Type B pancreatic cell (in vitro differentiated cells): ENCODE results near the gene DEXI. TPM values are rescaled to one million over a fixed set of nuclear protein-coding genes. Genes with fewer than 3 reads are reported as not detected.

Source experiments
- DNase-seq: peaks from one replicate; pipeline ENCODE4 v3.0.0; 2021; ENCODE audit warnings: mixed read lengths; ENCODE audit not compliant: unreplicated experiment; ENCODE audit errors: extremely low spot score
- H3K27ac Mint-ChIP-seq: 2 replicates; pipeline ENCODE4 v1.8.0; 2021; ENCODE audit warnings: mild to moderate bottlenecking, mixed read lengths
- H3K27me3 Mint-ChIP-seq: 2 replicates; pipeline ENCODE4 v1.8.0; 2021; ENCODE audit warnings: mixed read lengths
- H3K36me3 Mint-ChIP-seq: 2 replicates; pipeline ENCODE4 v1.8.0; 2021; ENCODE audit warnings: mixed read lengths
- H3K4me1 Mint-ChIP-seq: one replicate; pipeline ENCODE4 v1.8.0; 2021; ENCODE audit warnings: mixed read lengths; ENCODE audit not compliant: unreplicated experiment
- H3K4me3 Mint-ChIP-seq: 2 replicates; pipeline ENCODE4 v1.8.0; 2021; ENCODE audit warnings: mild to moderate bottlenecking, mixed read lengths
- H3K9me3 Mint-ChIP-seq: 2 replicates; pipeline ENCODE4 v1.8.0; 2021; ENCODE audit warnings: mixed read lengths
- CTCF ChIP-seq: fragments of 200-600 bp; sonication (generic); conservative IDR thresholded peaks from 2 replicates; pipeline ENCODE4 v1.5.0; 2021; ENCODE audit warnings: antibody characterized with exemption, mild to moderate bottlenecking
- total RNA-seq: library from RNA; stranded (reverse); gene quantifications from 2 replicates; pipeline ENCODE4 v1.2.1, GENCODE V29; 2021; ENCODE audit warnings: low replicate concordance

Gene DEXI
- total RNA-seq, 1 donor from 2014 or later: 37.7 TPM

GRCh38 chr16:10980813-10981212 lies 38.5 kb upstream of the DEXI start:
- TF ChIP-seq CTCF: no peak
- Mint-ChIP-seq H3K36me3 (peaks cover 22% of the 10 kb centered on the region), H3K9me3 (no peaks in the 10 kb centered on the region), H3K27ac (no peak overlapping the region), H3K27me3 (no peaks in the 10 kb centered on the region), H3K4me3 (peak overlapping the region; percentile 14), H3K4me1 (peaks cover 72% of the 10 kb centered on the region)
- DNase-seq: no peak

GRCh38 chr16:10979717-10980601 lies 37.7 kb upstream of the DEXI start:
- no peak for TF ChIP-seq CTCF
- Mint-ChIP-seq H3K9me3 (no peaks in the 10 kb centered on the region), H3K27ac (peak overlapping the region; percentile 8), H3K4me1 (peaks cover 72% of the 10 kb centered on the region), H3K4me3 (no peak overlapping the region), H3K36me3 (peaks cover 18% of the 10 kb centered on the region), H3K27me3 (no peaks in the 10 kb centered on the region)
- no peak for DNase-seq

GRCh38 chr16:10978871-10979446 lies 36.7 kb upstream of the DEXI start:
- DNase-seq: no peak
- Mint-ChIP-seq H3K9me3 (no peaks in the 10 kb centered on the region), H3K27ac (no peak overlapping the region), H3K4me3 (peak overlapping the region; percentile 18), H3K4me1 (peaks cover 68% of the 10 kb centered on the region), H3K36me3 (peaks cover 17% of the 10 kb centered on the region), H3K27me3 (no peaks in the 10 kb centered on the region)
- no peak for TF ChIP-seq CTCF

- no peak for TF ChIP-seq CTCF
- H3K36me3 Mint-ChIP-seq: peaks cover 17% of the 10 kb centered on the region
- no peak overlapping the region for H3K27ac Mint-ChIP-seq
- H3K4me1 Mint-ChIP-seq: peaks cover 66% of the 10 kb centered on the region
- H3K27me3 Mint-ChIP-seq: no peaks in the 10 kb centered on the region
- H3K9me3 Mint-ChIP-seq: no peaks in the 10 kb centered on the region
- H3K4me3 Mint-ChIP-seq: no peak overlapping the region
- no peak for DNase-seq
These were observed 35.9 kb upstream of the DEXI start for GRCh38 chr16:10978124-10978523.

- no peak overlapping the region for H3K4me3 Mint-ChIP-seq
- H3K27me3 Mint-ChIP-seq: no peaks in the 10 kb centered on the region
- H3K4me1 Mint-ChIP-seq: peaks cover 67% of the 10 kb centered on the region
- no peak for TF ChIP-seq CTCF
- no peak overlapping the region for H3K27ac Mint-ChIP-seq
- H3K36me3 Mint-ChIP-seq: peaks cover 19% of the 10 kb centered on the region
- no peaks in the 10 kb centered on the region for H3K9me3 Mint-ChIP-seq
- DNase-seq: no peak
These were observed 34.4 kb upstream of the DEXI start for GRCh38 chr16:10976634-10977033.
